Vagina (tissue), 2 donors: ENCODE measurements around the gene PDCD11. TPM values are rescaled to one million over a fixed set of nuclear protein-coding genes. Genes with fewer than 3 reads are reported as not detected.
A peak's percentile ranks its signal among the peaks of the same experiment; 100 is the strongest.
"Not testable (repeated sequence)": the region's sequence is repeated elsewhere in the genome, so short reads cannot be mapped to it uniquely, and the experiment has no call there.

Source experiments
- DNase-seq, 2 donors: peaks; one replicate each; pipeline ENCODE4 v3.0.0-alpha.2; 2017; ENCODE audit errors: extremely low spot score in 2 of 2
- H3K27ac ChIP-seq: fragments of 200-600 bp; sonication (generic); one replicate; pipeline ENCODE4 v1.5.1; 2019
- H3K27me3 ChIP-seq: fragments of 200-600 bp; sonication (generic); one replicate; pipeline ENCODE4 v1.5.1; 2019
- H3K36me3 ChIP-seq, 2 donors: fragments of 200-600 bp; sonication (generic); one replicate each; pipeline ENCODE4 v1.5.1; 2017 to 2019
- H3K4me1 ChIP-seq: fragments of 200-600 bp; sonication (generic); one replicate; pipeline ENCODE4 v1.5.1; 2019
- H3K4me3 ChIP-seq, 2 donors: fragments of 200-600 bp; sonication (generic); 1 replicate in 1 of 2; 2 replicates in 1 of 2; pipeline ENCODE4 v1.5.1; 2016 to 2019
- H3K9me3 ChIP-seq: fragments of 200-600 bp; sonication (generic); one replicate; pipeline ENCODE4 v1.5.1; 2019
- POLR2A ChIP-seq, 2 donors: fragments of 450-650 bp; IDR thresholded peaks; one replicate each; pipeline ENCODE4 v1.6.1; 2017; ENCODE audit warnings: antibody characterized with exemption in 2 of 2, mild to moderate bottlenecking in 2 of 2, moderate library complexity in 2 of 2
- POLR2AphosphoS5 ChIP-seq, 2 donors: sonication (generic); formaldehyde crosslinking; IDR thresholded peaks; one replicate each; pipeline ENCODE4 v1.9.0; 2017; ENCODE audit warnings: antibody characterized with exemption in 2 of 2, mild to moderate bottlenecking in 2 of 2, low read depth in 1 of 2; ENCODE audit not compliant: insufficient read depth in 1 of 2
- intact Hi-C: fragments of 100-400 bp; cut with DNase I; formaldehyde crosslinking; loops from one replicate; pipeline ENCODE4 v1.15.1; 2023
- total RNA-seq: library from RNA; depleted of rRNA; stranded (reverse); fragments of >200 nt; gene quantifications from one replicate; pipeline ENCODE4 v1.2.3, GENCODE V29; 2016
- TF ChIP-seq, protein P1 (sequence below), 3 experiments: fragments of 450-650 bp in 2 of 3; fragments of 200-600 bp in 1 of 3; sonication (generic) in 1 of 3; IDR thresholded peaks; one replicate each; pipeline ENCODE4 v1.5.1; 2017 to 2019; ENCODE audit warnings: antibody characterized with exemption in 3 of 3, mild to moderate bottlenecking in 2 of 3, moderate library complexity in 2 of 3

The PDCD11 gene
- total RNA-seq, 1 donor from 2014 or later, result 22.8 TPM

GRCh38 chr10:103476046-103476768 lies 79.8 kb downstream of the PDCD11 start:
- intact Hi-C loops, result no loop called here
- peaks cover 11% of the 10 kb centered on the region for H3K4me1 ChIP-seq
- H3K36me3 ChIP-seq, result no peaks in the 10 kb centered on the region
- no peak for DNase-seq
- no peak for TF ChIP-seq POLR2AphosphoS5 (IDR thresholded peaks at IDR 0.05; ENCODE audit: insufficient read depth in 1 of 2, low read depth in 1 of 2)
- TF ChIP-seq, protein P1, sequence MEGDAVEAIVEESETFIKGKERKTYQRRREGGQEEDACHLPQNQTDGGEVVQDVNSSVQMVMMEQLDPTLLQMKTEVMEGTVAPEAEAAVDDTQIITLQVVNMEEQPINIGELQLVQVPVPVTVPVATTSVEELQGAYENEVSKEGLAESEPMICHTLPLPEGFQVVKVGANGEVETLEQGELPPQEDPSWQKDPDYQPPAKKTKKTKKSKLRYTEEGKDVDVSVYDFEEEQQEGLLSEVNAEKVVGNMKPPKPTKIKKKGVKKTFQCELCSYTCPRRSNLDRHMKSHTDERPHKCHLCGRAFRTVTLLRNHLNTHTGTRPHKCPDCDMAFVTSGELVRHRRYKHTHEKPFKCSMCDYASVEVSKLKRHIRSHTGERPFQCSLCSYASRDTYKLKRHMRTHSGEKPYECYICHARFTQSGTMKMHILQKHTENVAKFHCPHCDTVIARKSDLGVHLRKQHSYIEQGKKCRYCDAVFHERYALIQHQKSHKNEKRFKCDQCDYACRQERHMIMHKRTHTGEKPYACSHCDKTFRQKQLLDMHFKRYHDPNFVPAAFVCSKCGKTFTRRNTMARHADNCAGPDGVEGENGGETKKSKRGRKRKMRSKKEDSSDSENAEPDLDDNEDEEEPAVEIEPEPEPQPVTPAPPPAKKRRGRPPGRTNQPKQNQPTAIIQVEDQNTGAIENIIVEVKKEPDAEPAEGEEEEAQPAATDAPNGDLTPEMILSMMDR (IDR thresholded peaks at IDR 0.05), result no peak
- TF ChIP-seq POLR2A (IDR thresholded peaks at IDR 0.05), result no peak
- no peaks in the 10 kb centered on the region for H3K9me3 ChIP-seq
- no peak overlapping the region for H3K4me3 ChIP-seq
- no peaks in the 10 kb centered on the region for H3K27me3 ChIP-seq
- no peak overlapping the region for H3K27ac ChIP-seq

- TF ChIP-seq, protein P1 (IDR thresholded peaks at IDR 0.05), result no peak
- no peak for TF ChIP-seq POLR2AphosphoS5 (IDR thresholded peaks at IDR 0.05; ENCODE audit: insufficient read depth in 1 of 2, low read depth in 1 of 2)
- TF ChIP-seq POLR2A (IDR thresholded peaks at IDR 0.05), result no peak
- no peak for DNase-seq
- Histone ChIP-seq H3K27me3 (no peaks in the 10 kb centered on the region), H3K36me3 (no peaks in the 10 kb centered on the region), H3K9me3 (no peaks in the 10 kb centered on the region), H3K27ac (no peak overlapping the region), H3K4me1 (no peaks in the 10 kb centered on the region), H3K4me3 (no peak overlapping the region)
- intact Hi-C loops, result no loop called here
Observed at GRCh38 chr10:103478671-103479070, 82.2 kb downstream of the PDCD11 start.

GRCh38 chr10:103479135-103479534 lies 82.7 kb downstream of the PDCD11 start, which contains the start of gene CALHM3:
Gene CALHM3 (minus strand): TSS chr10:103479240. CDS start chr10:103479032, 208 bp downstream.
- H3K27ac ChIP-seq, result no peak within 1 kb of the TSS
- no peaks in the 10 kb centered on the region for H3K9me3 ChIP-seq
- intact Hi-C loops, result no loop called here
- no peak within 1 kb of the TSS for H3K4me3 ChIP-seq
- H3K4me1 ChIP-seq, result no peaks in the 10 kb centered on the region
- no peak for DNase-seq
- TF ChIP-seq POLR2AphosphoS5 (IDR thresholded peaks at IDR 0.05; ENCODE audit: insufficient read depth in 1 of 2, low read depth in 1 of 2) (no peak), POLR2A (IDR thresholded peaks at IDR 0.05) (no peak)
- TF ChIP-seq, protein P1 (IDR thresholded peaks at IDR 0.05), result no peak
- H3K27me3 ChIP-seq, result no peaks in the 10 kb centered on the region
- no peaks in the 10 kb centered on the region for H3K36me3 ChIP-seq

DNA sequence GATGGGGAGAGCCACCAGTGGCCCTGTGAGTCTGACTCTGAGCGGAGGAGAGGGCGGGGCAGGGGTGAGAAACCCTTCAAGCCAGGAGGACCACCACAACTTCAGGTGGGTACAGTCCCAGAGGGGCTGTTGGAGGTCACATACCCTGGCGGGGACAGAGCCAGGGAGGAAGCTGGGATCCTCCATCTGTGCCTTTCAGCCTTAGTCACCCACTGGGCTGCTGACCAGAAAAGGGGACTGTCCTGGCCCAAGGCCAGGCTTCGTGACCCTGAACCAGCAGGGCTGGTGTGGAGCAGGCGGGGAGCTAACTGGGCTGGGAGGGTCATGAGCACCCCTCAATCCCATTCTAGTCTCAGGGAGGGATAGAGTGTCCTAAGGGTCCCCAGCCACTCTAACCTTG lies 84.1 kb downstream of the PDCD11 start:
- TF ChIP-seq POLR2AphosphoS5 (IDR thresholded peaks at IDR 0.05; ENCODE audit: insufficient read depth in 1 of 2, low read depth in 1 of 2) (no peak), POLR2A (IDR thresholded peaks at IDR 0.05) (no peak)
- TF ChIP-seq, protein P1 (IDR thresholded peaks at IDR 0.05), result no peak
- Histone ChIP-seq H3K36me3 (no peaks in the 10 kb centered on the region), H3K4me3 (no peak overlapping the region), H3K27me3 (no peaks in the 10 kb centered on the region), H3K4me1 (no peaks in the 10 kb centered on the region), H3K9me3 (no peaks in the 10 kb centered on the region), H3K27ac (no peak overlapping the region)
- DNase-seq, result no peak
- intact Hi-C loops, result no loop called here

- no peak overlapping the region for H3K4me3 ChIP-seq
- DNase-seq, result no peak
- no peaks in the 10 kb centered on the region for H3K36me3 ChIP-seq
- intact Hi-C loops, result no loop called here
- H3K9me3 ChIP-seq, result no peaks in the 10 kb centered on the region
- no peaks in the 10 kb centered on the region for H3K27me3 ChIP-seq
- no peak overlapping the region for H3K27ac ChIP-seq
- TF ChIP-seq POLR2A (IDR thresholded peaks at IDR 0.05), result no peak
- no peak for TF ChIP-seq POLR2AphosphoS5 (IDR thresholded peaks at IDR 0.05; ENCODE audit: insufficient read depth in 1 of 2, low read depth in 1 of 2)
- TF ChIP-seq, protein P1 (IDR thresholded peaks at IDR 0.05), result peak; percentile 24 to 57 (median 44)
- no peaks in the 10 kb centered on the region for H3K4me1 ChIP-seq
Observed at GRCh38 chr10:103481974-103482531, 85.6 kb downstream of the PDCD11 start.

DNA sequence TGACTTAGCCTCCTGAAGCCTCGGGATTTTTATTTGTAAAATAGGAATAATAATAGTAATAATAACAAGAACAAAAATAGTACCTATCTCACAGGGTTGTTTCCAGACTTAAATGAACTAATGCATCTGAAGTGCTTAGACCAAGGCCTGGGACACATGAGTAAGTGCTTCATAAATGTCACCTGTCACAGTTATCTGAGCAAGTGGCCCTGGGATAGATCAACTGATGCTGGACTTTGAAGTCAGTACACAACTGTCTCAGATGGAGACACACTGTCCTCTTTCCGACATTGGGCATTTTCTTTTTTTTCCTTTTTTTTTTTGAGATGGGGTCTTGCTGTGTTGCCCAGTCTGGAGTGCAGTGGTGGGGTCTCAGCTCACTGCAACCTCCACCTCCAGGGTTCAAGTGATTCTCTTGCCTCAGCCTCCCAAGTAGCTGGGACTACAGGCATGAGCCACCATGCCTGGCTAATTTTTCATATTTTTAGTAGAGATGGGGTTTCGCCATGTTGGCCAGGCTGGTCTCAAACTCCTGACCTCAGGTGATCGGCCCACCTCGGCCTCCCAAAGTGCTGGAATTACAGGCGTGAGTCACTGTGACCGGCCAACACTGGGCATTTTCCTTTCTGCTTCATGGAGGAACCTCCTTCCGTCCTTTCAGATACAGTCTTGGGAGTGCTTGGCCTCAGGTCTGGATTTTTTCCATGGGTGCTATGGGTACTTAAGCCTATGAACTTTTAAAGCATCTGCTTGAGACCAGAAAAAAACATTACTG lies 90.4 kb downstream of the PDCD11 start:
- H3K4me3 ChIP-seq, H3K9me3 ChIP-seq, H3K27me3 ChIP-seq, H3K36me3 ChIP-seq, DNase-seq, H3K4me1 ChIP-seq, intact Hi-C loops: not testable (repeated sequence)
- peak overlapping the region; percentile 60 for H3K27ac ChIP-seq
